HFF-Myc (cell line): ENCODE results near the gene PRR36.
"Not testable (repeated sequence)": the region's sequence is repeated elsewhere in the genome, so short reads cannot be mapped to it uniquely, and the experiment has no call there.

Experiments used
- DNase-seq: peaks from one replicate; pipeline ENCODE4 v3.0.0-alpha.2; 2011; ENCODE audit warnings: low read depth; ENCODE audit errors: extremely low read depth
- H3K4me3 ChIP-seq: replicated peaks from 2 replicates; pipeline ENCODE4 v1.5.1; 2011; ENCODE audit warnings: low read depth, mild to moderate bottlenecking, control low read depth, low read length
- TF ChIP-seq, protein P1 (sequence below): IDR thresholded peaks from 2 replicates; pipeline ENCODE4 v1.5.1; 2012; ENCODE audit warnings: mild to moderate bottlenecking, low read depth, low read length, control low read depth; ENCODE audit errors: missing control alignments

Gene PRR36

GRCh38 chr19:7860714-7861618, 13.2 kb downstream of the PRR36 start:
- DNase-seq, result no peak

DNA sequence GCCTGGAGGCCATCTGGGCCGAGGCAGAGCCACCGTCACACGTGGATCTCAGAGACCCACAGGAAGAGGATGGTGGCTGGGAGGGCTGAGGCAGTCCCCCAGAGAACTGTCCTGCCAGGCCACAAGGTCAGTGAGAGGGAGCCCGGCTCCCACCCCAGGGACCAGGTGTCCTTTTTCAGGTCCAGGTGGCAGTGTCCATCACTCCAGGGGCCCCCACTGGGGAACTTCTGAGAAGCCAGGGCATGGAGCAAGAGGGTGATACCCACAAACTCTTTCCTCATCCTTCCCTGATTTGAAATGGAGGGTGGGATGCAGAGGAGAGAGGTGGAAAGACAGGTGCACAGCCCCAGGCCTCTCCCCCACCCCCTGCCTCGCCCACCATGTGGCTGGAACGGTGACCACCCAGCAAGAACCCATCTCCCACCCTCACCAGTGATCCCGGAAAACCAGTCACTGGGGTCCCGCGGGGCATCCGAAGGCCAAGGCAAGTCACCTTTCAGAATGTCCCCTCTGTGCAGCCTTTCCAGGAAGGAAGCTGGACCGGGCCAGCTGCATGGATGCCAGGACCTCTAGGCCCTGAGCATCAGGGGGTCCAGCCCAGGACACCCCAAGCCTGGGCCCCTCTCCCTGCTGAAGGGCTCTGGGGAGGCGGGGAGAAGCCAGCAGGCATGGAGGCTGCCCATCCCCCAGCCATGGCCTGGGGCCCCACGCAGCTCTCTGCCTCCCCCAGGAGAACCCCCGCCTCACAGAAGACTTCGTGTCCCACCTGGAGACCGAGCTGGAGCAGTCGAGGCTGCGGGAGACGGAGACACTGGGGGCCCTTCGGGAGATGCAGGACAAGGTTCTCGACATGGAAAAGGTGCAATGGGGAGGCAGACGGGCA, 14.1 kb downstream of the PRR36 start:
- TF ChIP-seq, protein P1, sequence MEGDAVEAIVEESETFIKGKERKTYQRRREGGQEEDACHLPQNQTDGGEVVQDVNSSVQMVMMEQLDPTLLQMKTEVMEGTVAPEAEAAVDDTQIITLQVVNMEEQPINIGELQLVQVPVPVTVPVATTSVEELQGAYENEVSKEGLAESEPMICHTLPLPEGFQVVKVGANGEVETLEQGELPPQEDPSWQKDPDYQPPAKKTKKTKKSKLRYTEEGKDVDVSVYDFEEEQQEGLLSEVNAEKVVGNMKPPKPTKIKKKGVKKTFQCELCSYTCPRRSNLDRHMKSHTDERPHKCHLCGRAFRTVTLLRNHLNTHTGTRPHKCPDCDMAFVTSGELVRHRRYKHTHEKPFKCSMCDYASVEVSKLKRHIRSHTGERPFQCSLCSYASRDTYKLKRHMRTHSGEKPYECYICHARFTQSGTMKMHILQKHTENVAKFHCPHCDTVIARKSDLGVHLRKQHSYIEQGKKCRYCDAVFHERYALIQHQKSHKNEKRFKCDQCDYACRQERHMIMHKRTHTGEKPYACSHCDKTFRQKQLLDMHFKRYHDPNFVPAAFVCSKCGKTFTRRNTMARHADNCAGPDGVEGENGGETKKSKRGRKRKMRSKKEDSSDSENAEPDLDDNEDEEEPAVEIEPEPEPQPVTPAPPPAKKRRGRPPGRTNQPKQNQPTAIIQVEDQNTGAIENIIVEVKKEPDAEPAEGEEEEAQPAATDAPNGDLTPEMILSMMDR, result no peak
- H3K4me3 ChIP-seq, result no peak overlapping the region
- DNase-seq, result no peak

More at GRCh38 chr19:7860714-7861618, 13.2 kb downstream of the PRR36 start:
- no peak overlapping the region for H3K4me3 ChIP-seq
- TF ChIP-seq, protein P1, result no peak

- not testable (repeated sequence) for DNase-seq, H3K4me3 ChIP-seq
These were observed 15.1 kb downstream of the PRR36 start for GRCh38 chr19:7859087-7859486.

GRCh38 chr19:7858109-7858770, 15.9 kb downstream of the PRR36 start:
- H3K4me3 ChIP-seq, result no peak overlapping the region
- DNase-seq, result no peak

DNA sequence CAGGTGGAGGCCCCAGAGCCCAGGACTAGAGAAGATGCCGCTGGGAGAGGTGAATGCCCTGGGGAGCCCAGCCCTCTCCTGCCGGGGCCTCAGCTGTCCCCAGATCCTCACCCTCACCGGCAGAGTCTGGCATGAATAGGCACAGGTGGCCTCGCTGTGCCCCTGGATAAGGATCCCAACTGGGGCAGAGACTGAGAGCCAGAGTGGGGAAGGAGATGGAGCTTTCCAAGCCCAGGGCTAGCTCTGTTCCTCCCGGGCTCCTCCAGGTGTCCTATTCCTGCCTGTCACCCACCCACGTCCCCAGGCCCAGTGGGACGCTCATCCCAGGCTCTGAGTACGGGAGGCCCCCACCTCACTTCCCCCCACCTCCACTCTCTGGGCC, 16.5 kb downstream of the PRR36 start:
- TF ChIP-seq, protein P1, result no peak
- DNase-seq, result no peak
- H3K4me3 ChIP-seq, result no peak overlapping the region

More at GRCh38 chr19:7858109-7858770, 15.9 kb downstream of the PRR36 start:
- TF ChIP-seq, protein P1, result no peak

DNA sequence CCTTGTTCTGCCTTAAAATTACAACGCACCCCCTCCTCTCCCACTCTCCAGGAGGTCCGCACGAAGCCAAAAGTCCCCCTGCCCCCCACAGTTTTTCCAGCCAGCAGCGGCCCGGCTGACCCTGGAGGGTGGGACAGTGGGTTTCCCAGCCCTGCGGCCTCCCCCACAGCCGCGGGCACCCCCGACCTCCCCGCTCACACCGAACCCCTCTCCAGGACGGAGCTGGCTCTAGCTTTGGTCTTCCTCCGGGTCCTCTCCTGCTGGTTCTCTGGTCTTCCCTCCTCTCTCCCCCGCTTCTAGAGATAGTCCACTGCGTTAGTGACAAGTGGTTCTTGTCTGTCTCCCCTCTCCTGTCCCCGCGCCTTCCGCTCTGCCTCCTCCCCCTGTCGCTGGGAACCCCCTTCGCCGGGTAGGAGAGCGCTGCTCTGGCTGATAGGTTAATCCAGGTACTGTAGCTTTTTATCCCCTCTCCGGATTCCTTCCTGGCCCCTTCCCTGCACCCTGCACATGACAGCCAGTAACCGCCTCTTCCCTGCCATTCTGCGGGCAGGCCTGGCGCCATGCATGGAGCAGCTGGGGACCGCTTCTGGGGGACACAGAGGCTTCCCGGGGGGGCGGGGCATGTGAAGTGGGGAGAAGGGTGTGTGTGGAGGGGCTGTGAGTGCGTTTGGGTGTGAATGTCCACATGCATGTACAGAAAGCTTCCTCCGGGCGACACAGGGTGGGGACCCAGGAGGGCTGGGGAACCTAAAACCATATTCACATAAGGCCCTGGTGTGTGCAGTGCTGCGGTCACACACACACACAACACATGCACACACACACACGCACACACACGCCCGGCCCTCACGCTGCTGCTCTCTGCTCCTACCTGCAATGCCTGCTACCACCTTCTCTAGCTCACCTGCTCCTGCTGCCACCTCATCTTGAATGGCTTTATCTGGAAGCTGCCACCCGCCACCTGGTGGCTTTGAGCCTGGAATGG, 17.2 kb downstream of the PRR36 start:
- H3K4me3 ChIP-seq, result no peak overlapping the region
- TF ChIP-seq, protein P1, result no peak
- DNase-seq, result no peak
